NCI-H1694 (cell line): ENCODE results near the gene KRTAP5-4.
"Not testable (repeated sequence)": the region's sequence is repeated elsewhere in the genome, so short reads cannot be mapped to it uniquely, and the experiment has no call there.

ENCODE experiments used
- DNase-seq: peaks from one replicate; lab custom pipeline; 2025; lab: John Stamatoyannopoulos, UW

KRTAP5-4 gene

GRCh38 chr11:1652771-1653540, 31.0 kb upstream of the KRTAP5-4 start:
- peak; percentile 15 for DNase-seq

GRCh38 chr11:1652442-1652770, 30.5 kb upstream of the KRTAP5-4 start:
- DNase-seq: no peak

GRCh38 chr11:1652026-1652425, 30.1 kb upstream of the KRTAP5-4 start:
- no peak for DNase-seq

GRCh38 chr11:1651411-1651980, 29.6 kb upstream of the KRTAP5-4 start:
- no peak for DNase-seq

GRCh38 chr11:1650918-1651262, 29.0 kb upstream of the KRTAP5-4 start:
- no peak for DNase-seq

- DNase-seq: no peak
Measured at GRCh38 chr11:1650034-1650917, 28.3 kb upstream of the KRTAP5-4 start.

- DNase-seq: no peak
Measured at GRCh38 chr11:1648653-1649420, 26.9 kb upstream of the KRTAP5-4 start.

- DNase-seq: no peak
Measured at GRCh38 chr11:1647901-1648652, 26.1 kb upstream of the KRTAP5-4 start.

- not testable (repeated sequence) for DNase-seq
Measured at GRCh38 chr11:1646540-1646939, 24.6 kb upstream of the KRTAP5-4 start.

GRCh38 chr11:1645357-1645821, 23.5 kb upstream of the KRTAP5-4 start:
- DNase-seq: no peak

- DNase-seq: no peak
Measured at GRCh38 chr11:1644601-1645356, 22.8 kb upstream of the KRTAP5-4 start.

GRCh38 chr11:1643146-1643690, 21.3 kb upstream of the KRTAP5-4 start:
- no peak for DNase-seq

- no peak for DNase-seq
Measured at GRCh38 chr11:1642288-1643145, 20.6 kb upstream of the KRTAP5-4 start.

GRCh38 chr11:1641096-1641495, 19.2 kb upstream of the KRTAP5-4 start:
- DNase-seq: no peak

GRCh38 chr11:1640076-1640946, 18.4 kb upstream of the KRTAP5-4 start:
- DNase-seq: no peak

- no peak for DNase-seq
Measured at GRCh38 chr11:1639666-1640065, 17.7 kb upstream of the KRTAP5-4 start.

GRCh38 chr11:1639102-1639620, 17.2 kb upstream of the KRTAP5-4 start:
- DNase-seq: peak; percentile 55

GRCh38 chr11:1638344-1638743, 16.4 kb upstream of the KRTAP5-4 start:
- no peak for DNase-seq
